Measurements from ENCODE around the gene IMPACT. TPM values are rescaled to one million over a fixed set of nuclear protein-coding genes. Genes with fewer than 3 reads are reported as not detected.
A peak's percentile ranks its signal among the peaks of the same experiment; 100 is the strongest.

IMPACT gene, protein sequence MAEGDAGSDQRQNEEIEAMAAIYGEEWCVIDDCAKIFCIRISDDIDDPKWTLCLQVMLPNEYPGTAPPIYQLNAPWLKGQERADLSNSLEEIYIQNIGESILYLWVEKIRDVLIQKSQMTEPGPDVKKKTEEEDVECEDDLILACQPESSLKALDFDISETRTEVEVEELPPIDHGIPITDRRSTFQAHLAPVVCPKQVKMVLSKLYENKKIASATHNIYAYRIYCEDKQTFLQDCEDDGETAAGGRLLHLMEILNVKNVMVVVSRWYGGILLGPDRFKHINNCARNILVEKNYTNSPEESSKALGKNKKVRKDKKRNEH
- 10 to 100 TPM; 15.6 to 24.6 (median 19.1) TPM for total RNA-seq
- 10 to 100 TPM; 11.7 to 14.4 (median 12.0) TPM for polyA plus RNA-seq

GRCh38 chr18:24426398-24427294 lies at the start of gene IMPACT:
Gene IMPACT (plus strand): TSS chr18:24426670. CDS start chr18:24426757, 87 bp downstream.
- H3K4me1 ChIP-seq, result peaks cover 0 to 11% (median 8%) of the 10 kb centered on the region in 4 donors
- 2% methylated on average over 82 of the region's 82 CpGs for WGBS, 2 donors
- TF ChIP-seq, protein P1, sequence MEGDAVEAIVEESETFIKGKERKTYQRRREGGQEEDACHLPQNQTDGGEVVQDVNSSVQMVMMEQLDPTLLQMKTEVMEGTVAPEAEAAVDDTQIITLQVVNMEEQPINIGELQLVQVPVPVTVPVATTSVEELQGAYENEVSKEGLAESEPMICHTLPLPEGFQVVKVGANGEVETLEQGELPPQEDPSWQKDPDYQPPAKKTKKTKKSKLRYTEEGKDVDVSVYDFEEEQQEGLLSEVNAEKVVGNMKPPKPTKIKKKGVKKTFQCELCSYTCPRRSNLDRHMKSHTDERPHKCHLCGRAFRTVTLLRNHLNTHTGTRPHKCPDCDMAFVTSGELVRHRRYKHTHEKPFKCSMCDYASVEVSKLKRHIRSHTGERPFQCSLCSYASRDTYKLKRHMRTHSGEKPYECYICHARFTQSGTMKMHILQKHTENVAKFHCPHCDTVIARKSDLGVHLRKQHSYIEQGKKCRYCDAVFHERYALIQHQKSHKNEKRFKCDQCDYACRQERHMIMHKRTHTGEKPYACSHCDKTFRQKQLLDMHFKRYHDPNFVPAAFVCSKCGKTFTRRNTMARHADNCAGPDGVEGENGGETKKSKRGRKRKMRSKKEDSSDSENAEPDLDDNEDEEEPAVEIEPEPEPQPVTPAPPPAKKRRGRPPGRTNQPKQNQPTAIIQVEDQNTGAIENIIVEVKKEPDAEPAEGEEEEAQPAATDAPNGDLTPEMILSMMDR (IDR thresholded peaks at IDR 0.05), result no peak
- TF ChIP-seq POLR2A (IDR thresholded peaks at IDR 0.05) (peak in 1 of 2 donors; percentile 9), POLR2AphosphoS5 (IDR thresholded peaks at IDR 0.05) (peak in 3 of 4 donors; percentile 39 to 66 (median 49))
- H3K27ac ChIP-seq, result peak within 1 kb of the TSS; percentile 81 to 90 (median 87)
- peak within 1 kb of the TSS; percentile 83 to 90 (median 85) for H3K4me3 ChIP-seq
- peaks cover 0 to 18% (median 0%) of the 10 kb centered on the region in 3 donors for H3K27me3 ChIP-seq
- intact Hi-C loops (cut with DNase I), result loop anchor here (1.0 to 10.0 kb wide), 4 partner anchors 29 to 244 kb away; partner anchors contain the start of gene OSBPL1A
- no peaks in the 10 kb centered on the region for H3K9me3 ChIP-seq
- DNase-seq, result peak; percentile 89
- peaks cover 0 to 16% (median 0%) of the 10 kb centered on the region in 4 donors for H3K36me3 ChIP-seq

DNA sequence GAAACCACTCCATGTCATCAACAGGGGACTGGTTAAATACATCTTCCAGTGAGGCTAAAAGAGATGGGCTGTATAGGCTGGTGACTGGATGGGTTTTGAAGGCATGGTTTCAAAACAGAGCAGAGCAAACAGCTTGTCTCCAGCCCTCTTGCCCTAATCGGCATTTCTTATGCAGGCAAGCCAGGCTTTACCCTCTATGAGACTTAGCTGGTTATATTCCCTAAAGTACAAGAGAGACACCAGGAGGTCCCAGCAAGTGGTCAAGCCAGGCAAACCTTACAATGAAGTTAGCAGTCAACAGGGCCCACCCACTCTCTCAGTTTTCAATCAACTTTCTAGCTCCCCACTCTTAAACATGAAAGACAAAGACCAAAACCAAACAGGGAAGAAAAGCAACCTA lies 47.9 kb upstream of the IMPACT start:
- no peak for DNase-seq
- intact Hi-C loops (cut with DNase I), result no loop called here
- Histone ChIP-seq H3K27me3 (no peaks in the 10 kb centered on the region), H3K27ac (no peak overlapping the region), H3K9me3 (no peaks in the 10 kb centered on the region), H3K4me3 (no peak overlapping the region), H3K36me3 (peaks cover 0 to 5% (median 2%) of the 10 kb centered on the region in 4 donors), H3K4me1 (no peaks in the 10 kb centered on the region)
- WGBS, 2 donors, result 93 to 95% methylated on average over 1 of the region's 1 CpG
- TF ChIP-seq POLR2AphosphoS5 (IDR thresholded peaks at IDR 0.05) (no peak), EP300 (IDR thresholded peaks at IDR 0.05) (no peak), POLR2A (IDR thresholded peaks at IDR 0.05) (no peak)
- TF ChIP-seq, protein P1 (IDR thresholded peaks at IDR 0.05), result no peak

DNA sequence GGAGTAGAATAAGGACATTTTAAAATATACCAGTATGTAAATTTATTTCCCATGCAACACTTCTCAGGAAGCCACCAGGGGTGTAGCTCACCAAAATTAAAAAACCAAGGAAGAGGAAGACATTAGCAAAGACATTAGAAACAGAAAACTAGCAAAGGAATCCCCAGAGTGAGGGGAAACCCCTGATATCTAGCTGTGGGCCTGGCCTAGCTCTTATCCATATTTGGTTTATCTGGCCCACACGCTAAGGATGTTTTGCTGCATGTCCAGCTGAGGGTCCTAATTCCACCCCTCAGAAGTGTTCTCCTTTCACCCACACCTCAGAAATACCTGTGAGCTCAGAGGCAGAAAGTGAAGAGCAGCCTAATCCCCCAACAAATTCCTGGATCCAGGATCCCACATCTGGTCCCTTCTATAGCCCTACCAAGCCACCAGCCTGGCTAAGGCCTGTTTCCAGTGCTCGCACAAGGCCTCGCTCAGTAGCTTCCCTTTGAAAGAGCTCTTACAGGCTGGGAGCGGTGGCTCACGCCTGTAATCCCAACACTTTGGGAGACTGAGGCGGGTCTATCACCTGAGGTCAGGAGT lies 46.2 kb upstream of the IMPACT start:
- H3K27me3 ChIP-seq, result no peaks in the 10 kb centered on the region
- TF ChIP-seq, protein P1 (IDR thresholded peaks at IDR 0.05), result no peak
- no peak for TF ChIP-seq EP300 (IDR thresholded peaks at IDR 0.05)
- TF ChIP-seq POLR2A (IDR thresholded peaks at IDR 0.05), result no peak
- no peak for TF ChIP-seq POLR2AphosphoS5 (IDR thresholded peaks at IDR 0.05)
- H3K9me3 ChIP-seq, result no peaks in the 10 kb centered on the region
- H3K36me3 ChIP-seq, result peaks cover 0 to 4% (median 0%) of the 10 kb centered on the region in 4 donors
- H3K27ac ChIP-seq, result no peak overlapping the region
- DNase-seq, result no peak
- H3K4me1 ChIP-seq, result no peaks in the 10 kb centered on the region
- no peak overlapping the region for H3K4me3 ChIP-seq
- intact Hi-C loops (cut with DNase I), result no loop called here
- 96 to 97% methylated on average over 6 of the region's 6 CpGs for WGBS, 2 donors

- intact Hi-C loops (cut with DNase I), result no loop called here
- Histone ChIP-seq H3K27me3 (no peaks in the 10 kb centered on the region), H3K27ac (no peak overlapping the region), H3K9me3 (no peaks in the 10 kb centered on the region), H3K4me1 (no peaks in the 10 kb centered on the region), H3K4me3 (no peak overlapping the region), H3K36me3 (no peaks in the 10 kb centered on the region)
- no peak for DNase-seq
- TF ChIP-seq POLR2A (IDR thresholded peaks at IDR 0.05), result no peak
- TF ChIP-seq POLR2AphosphoS5 (IDR thresholded peaks at IDR 0.05), result no peak
- no peak for TF ChIP-seq EP300 (IDR thresholded peaks at IDR 0.05)
- TF ChIP-seq, protein P1 (IDR thresholded peaks at IDR 0.05), result no peak
- WGBS, 2 donors, result 75 to 83% methylated on average over 1 of the region's 1 CpG
These were observed 45.3 kb upstream of the IMPACT start for GRCh38 chr18:24381126-24381525.

Measured in sigmoid colon (tissue), 7 donors.